Type B pancreatic cell (in vitro differentiated cells): ENCODE data around the gene PRSS57. TPM values are rescaled to one million over a fixed set of nuclear protein-coding genes. Genes with fewer than 3 reads are reported as not detected.
A peak's percentile ranks its signal among the peaks of the same experiment; 100 is the strongest.

ENCODE experiments used
- DNase-seq: peaks from one replicate; pipeline ENCODE4 v3.0.0; 2021; ENCODE audit warnings: mixed read lengths; ENCODE audit not compliant: unreplicated experiment; ENCODE audit errors: extremely low spot score
- H3K27ac Mint-ChIP-seq: 2 replicates; pipeline ENCODE4 v1.8.0; 2021; ENCODE audit warnings: mild to moderate bottlenecking, mixed read lengths
- H3K27me3 Mint-ChIP-seq: 2 replicates; pipeline ENCODE4 v1.8.0; 2021; ENCODE audit warnings: mixed read lengths
- H3K36me3 Mint-ChIP-seq: 2 replicates; pipeline ENCODE4 v1.8.0; 2021; ENCODE audit warnings: mixed read lengths
- H3K4me1 Mint-ChIP-seq: one replicate; pipeline ENCODE4 v1.8.0; 2021; ENCODE audit warnings: mixed read lengths; ENCODE audit not compliant: unreplicated experiment
- H3K4me3 Mint-ChIP-seq: 2 replicates; pipeline ENCODE4 v1.8.0; 2021; ENCODE audit warnings: mild to moderate bottlenecking, mixed read lengths
- H3K9me3 Mint-ChIP-seq: 2 replicates; pipeline ENCODE4 v1.8.0; 2021; ENCODE audit warnings: mixed read lengths
- CTCF ChIP-seq: fragments of 200-600 bp; sonication (generic); conservative IDR thresholded peaks from 2 replicates; pipeline ENCODE4 v1.5.0; 2021; ENCODE audit warnings: antibody characterized with exemption, mild to moderate bottlenecking
- total RNA-seq: library from RNA; stranded (reverse); gene quantifications from 2 replicates; pipeline ENCODE4 v1.2.1, GENCODE V29; 2021; ENCODE audit warnings: low replicate concordance

PRSS57 gene
- total RNA-seq, 1 donor from 2014 or later: not detected

- Mint-ChIP-seq H3K36me3 (peaks cover 4% of the 10 kb centered on the region), H3K27ac (no peak overlapping the region), H3K27me3 (no peaks in the 10 kb centered on the region), H3K4me1 (peaks cover 8% of the 10 kb centered on the region), H3K9me3 (no peaks in the 10 kb centered on the region), H3K4me3 (peak overlapping the region; percentile 62)
- no peak for DNase-seq
- TF ChIP-seq CTCF: no peak
These were observed 25.3 kb upstream of the PRSS57 start for GRCh38 chr19:720345-721160.

- DNase-seq: no peak
- no peak overlapping the region for H3K27ac Mint-ChIP-seq
- no peak overlapping the region for H3K4me3 Mint-ChIP-seq
These were observed 24.5 kb upstream of the PRSS57 start for GRCh38 chr19:719636-720344.

GRCh38 chr19:718991-719512 lies 23.8 kb upstream of the PRSS57 start:
- Mint-ChIP-seq H3K4me1 (peaks cover 8% of the 10 kb centered on the region), H3K4me3 (no peak overlapping the region), H3K9me3 (no peaks in the 10 kb centered on the region), H3K27ac (no peak overlapping the region), H3K27me3 (no peaks in the 10 kb centered on the region), H3K36me3 (peaks cover 5% of the 10 kb centered on the region)
- no peak for TF ChIP-seq CTCF
- DNase-seq: no peak

More at GRCh38 chr19:719636-720344, 24.5 kb upstream of the PRSS57 start:
- Mint-ChIP-seq H3K27me3 (no peaks in the 10 kb centered on the region), H3K4me1 (peaks cover 8% of the 10 kb centered on the region), H3K9me3 (no peaks in the 10 kb centered on the region), H3K36me3 (peaks cover 5% of the 10 kb centered on the region)
- TF ChIP-seq CTCF: no peak

- peaks cover 8% of the 10 kb centered on the region for H3K4me1 Mint-ChIP-seq
- peak overlapping the region; percentile 51 for H3K27ac Mint-ChIP-seq
- H3K9me3 Mint-ChIP-seq: no peaks in the 10 kb centered on the region
- H3K4me3 Mint-ChIP-seq: peak overlapping the region; percentile 44
- no peak for DNase-seq
- H3K36me3 Mint-ChIP-seq: peaks cover 5% of the 10 kb centered on the region
- TF ChIP-seq CTCF: no peak
- no peaks in the 10 kb centered on the region for H3K27me3 Mint-ChIP-seq
These were observed 23.1 kb upstream of the PRSS57 start for GRCh38 chr19:718251-718951.

- H3K27me3 Mint-ChIP-seq: no peaks in the 10 kb centered on the region
- no peak overlapping the region for H3K4me3 Mint-ChIP-seq
- H3K4me1 Mint-ChIP-seq: peaks cover 18% of the 10 kb centered on the region
- DNase-seq: no peak
- H3K9me3 Mint-ChIP-seq: no peaks in the 10 kb centered on the region
- no peak for TF ChIP-seq CTCF
- H3K36me3 Mint-ChIP-seq: peaks cover 5% of the 10 kb centered on the region
- no peak overlapping the region for H3K27ac Mint-ChIP-seq
These were observed 20.1 kb upstream of the PRSS57 start for GRCh38 chr19:715347-715746.
